H9 (cell line): ENCODE data around the gene USP6NL. TPM values are rescaled to one million over a fixed set of nuclear protein-coding genes. Genes with fewer than 3 reads are reported as not detected.

Source experiments
- DNase-seq: peaks from one replicate; pipeline ENCODE4 v3.0.0-alpha.2; 2017
- H2AFZ ChIP-seq: one replicate; pipeline ENCODE4 v1.6.1; 2013; ENCODE audit warnings: mild to moderate bottlenecking, low read length, control low read depth, moderate library complexity
- H2AK5ac ChIP-seq: 2 replicates; pipeline ENCODE4 v1.6.1; 2013; ENCODE audit warnings: low read length, control low read depth, mixed read lengths; ENCODE audit not compliant: insufficient read length
- H2BK120ac ChIP-seq: one replicate; pipeline ENCODE4 v1.6.1; 2013; ENCODE audit warnings: low read depth, mild to moderate bottlenecking, low read length, control low read depth, inconsistent platforms; ENCODE audit not compliant: poor library complexity, severe bottlenecking
- H2BK12ac ChIP-seq: 2 replicates; pipeline ENCODE4 v1.6.1; 2013; ENCODE audit warnings: low read length, control low read depth, mixed read lengths, low read depth; ENCODE audit not compliant: insufficient read length
- H2BK15ac ChIP-seq: 2 replicates; pipeline ENCODE4 v1.6.1; 2013; ENCODE audit warnings: low read depth, low read length, control low read depth
- H2BK20ac ChIP-seq: one replicate; pipeline ENCODE4 v1.6.1; 2013; ENCODE audit warnings: low read depth, mild to moderate bottlenecking, low read length, control low read depth, inconsistent platforms; ENCODE audit not compliant: poor library complexity, severe bottlenecking
- H2BK5ac ChIP-seq: 2 replicates; pipeline ENCODE4 v1.6.1; 2013; ENCODE audit warnings: low read length, control low read depth, mixed read lengths; ENCODE audit not compliant: insufficient read length
- H3K14ac ChIP-seq: 2 replicates; pipeline ENCODE4 v1.6.1; 2013; ENCODE audit warnings: low read length, control low read depth; ENCODE audit not compliant: insufficient read depth
- H3K18ac ChIP-seq: 2 replicates; pipeline ENCODE4 v1.6.1; 2013; ENCODE audit warnings: low read depth, mild to moderate bottlenecking, mixed read lengths, low read length, control low read depth; ENCODE audit not compliant: insufficient read length
- H3K23ac ChIP-seq: 2 replicates; pipeline ENCODE4 v1.6.1; 2013; ENCODE audit warnings: low read length, control low read depth, mixed read lengths, low read depth; ENCODE audit not compliant: insufficient read length
- H3K23me2 ChIP-seq: 2 replicates; pipeline ENCODE4 v1.6.1; 2013; ENCODE audit warnings: low read depth, mild to moderate bottlenecking, mixed read lengths, low read length, control low read depth; ENCODE audit not compliant: insufficient read length, poor library complexity, severe bottlenecking
- H3K27ac ChIP-seq: 2 replicates; pipeline ENCODE4 v1.5.1; 2013; ENCODE audit warnings: low read length, control low read depth, mixed read lengths, low read depth; ENCODE audit not compliant: insufficient read length
- H3K27me3 ChIP-seq: 2 replicates; pipeline ENCODE4 v1.6.1; 2013; ENCODE audit warnings: low read length, control low read depth, inconsistent platforms; ENCODE audit not compliant: insufficient read depth
- H3K4ac ChIP-seq: 2 replicates; pipeline ENCODE4 v1.6.1; 2013; ENCODE audit warnings: low read depth, mild to moderate bottlenecking, control low read depth, inconsistent platforms, low read length, moderate library complexity
- H3K4me1 ChIP-seq: 2 replicates; pipeline ENCODE4 v1.6.1; 2013; ENCODE audit warnings: low read length, control low read depth, inconsistent platforms; ENCODE audit not compliant: insufficient read depth
- H3K4me2 ChIP-seq: 2 replicates; pipeline ENCODE4 v1.6.1; 2013; ENCODE audit warnings: low read length, control low read depth, mixed read lengths; ENCODE audit not compliant: insufficient read length, insufficient read depth
- H3K56ac ChIP-seq: 2 replicates; pipeline ENCODE4 v1.6.1; 2013; ENCODE audit warnings: low read depth, mild to moderate bottlenecking, mixed read lengths, low read length, control low read depth; ENCODE audit not compliant: insufficient read length
- H3K79me1 ChIP-seq: 2 replicates; pipeline ENCODE4 v1.6.1; 2013; ENCODE audit warnings: low read depth, mild to moderate bottlenecking, moderate library complexity, low read length, control low read depth, inconsistent platforms; ENCODE audit not compliant: insufficient read depth, poor library complexity, severe bottlenecking
- H3K79me2 ChIP-seq: 2 replicates; pipeline ENCODE4 v1.6.1; 2013; ENCODE audit warnings: low read length, control low read depth, inconsistent platforms; ENCODE audit not compliant: insufficient read depth
- H3K9ac ChIP-seq: 2 replicates; pipeline ENCODE4 v1.6.1; 2013; ENCODE audit warnings: low read length, control low read depth, mixed read lengths; ENCODE audit not compliant: insufficient read length; ENCODE audit errors: extremely low read depth
- H3K9me3 ChIP-seq: one replicate; pipeline ENCODE4 v1.6.1; 2013; ENCODE audit warnings: low read depth, low read length, inconsistent platforms; ENCODE audit not compliant: control insufficient read depth
- H3T11ph ChIP-seq: one replicate; pipeline ENCODE4 v1.6.1; 2013; ENCODE audit warnings: mild to moderate bottlenecking, low read length, control low read depth, inconsistent platforms
- H4K20me1 ChIP-seq: one replicate; pipeline ENCODE4 v1.6.1; 2013; ENCODE audit not compliant: control insufficient read depth, insufficient read length, insufficient read depth
- H4K5ac ChIP-seq: 2 replicates; pipeline ENCODE4 v1.6.1; 2013; ENCODE audit warnings: low read depth, mild to moderate bottlenecking, mixed read lengths, low read length, control low read depth; ENCODE audit not compliant: insufficient read length
- H4K8ac ChIP-seq: replicated peaks from 2 replicates; pipeline ENCODE4 v1.6.1; 2013; ENCODE audit warnings: low read length, control low read depth, mixed read lengths, low read depth; ENCODE audit not compliant: insufficient read length
- H4K91ac ChIP-seq: 2 replicates; pipeline ENCODE4 v1.6.1; 2013; ENCODE audit warnings: low read depth, mild to moderate bottlenecking, moderate library complexity, mixed read lengths, low read length, control low read depth; ENCODE audit not compliant: insufficient read length
- H3K27ac Mint-ChIP-seq, 3 experiments: 2 replicates in 2 of 3; 3 replicates in 1 of 3; pipeline ENCODE4 v1.8.0; 2020 to 2021; ENCODE audit warnings: mixed read lengths in 3 of 3, mild to moderate bottlenecking in 1 of 3, moderate library complexity in 1 of 3
- H3K27me3 Mint-ChIP-seq: 2 replicates; pipeline ENCODE4 v1.8.0; 2021; ENCODE audit warnings: low read depth, mild to moderate bottlenecking, moderate library complexity, mixed read lengths
- H3K36me3 Mint-ChIP-seq, 3 experiments: 2 replicates in 2 of 3; 3 replicates in 1 of 3; pipeline ENCODE4 v1.8.0; 2020 to 2021; ENCODE audit warnings: low read depth in 3 of 3, mixed read lengths in 3 of 3; ENCODE audit not compliant: insufficient read depth in 1 of 3
- H3K4me1 Mint-ChIP-seq, 2 experiments: 2 replicates each; pipeline ENCODE4 v1.8.0; 2020; ENCODE audit warnings: mixed read lengths in 2 of 2
- H3K4me3 Mint-ChIP-seq, 2 experiments: 2 replicates in 1 of 2; 3 replicates in 1 of 2; pipeline ENCODE4 v1.8.0; 2020 to 2021; ENCODE audit warnings: mild to moderate bottlenecking in 2 of 2, mixed read lengths in 2 of 2, moderate library complexity in 1 of 2
- H3K9me3 Mint-ChIP-seq, 2 experiments: 2 replicates in 1 of 2; 3 replicates in 1 of 2; pipeline ENCODE4 v1.8.0; 2020; ENCODE audit warnings: mild to moderate bottlenecking in 2 of 2, mixed read lengths in 2 of 2, moderate library complexity in 1 of 2
- CTCF ChIP-seq: fragments of 200-600 bp; sonication (generic); conservative IDR thresholded peaks from 3 replicates; pipeline ENCODE4 v1.8.0; 2021; ENCODE audit warnings: antibody characterized with exemption, mild to moderate bottlenecking
- WGBS: extraction: QIAGEN DNeasy Blood & Tissue Kit; methylation state at CpG from one replicate; pipeline ENCODE4 v1.1.7; 2013; ENCODE audit warnings: missing lambda C conversion rate, low lambda C conversion rate, mixed read lengths; ENCODE audit not compliant: insufficient read length; ENCODE audit errors: extremely low coverage; 5-methylcytosine and 5-hydroxymethylcytosine counted together
- total RNA-seq: library from RNA; stranded (reverse); gene quantifications from 2 replicates; pipeline ENCODE4 v1.2.1, GENCODE V29; 2021

Gene USP6NL
- total RNA-seq, 1 experiment from 2014 or later, result 28.3 TPM

- H2BK120ac ChIP-seq, result no peak overlapping the region
- H4K20me1 ChIP-seq, result no peaks in the 10 kb centered on the region
- H3K27ac Mint-ChIP-seq, result no peak overlapping the region
- peaks cover 35 to 36% of the 10 kb centered on the region in 2 experiments for H3K4me1 Mint-ChIP-seq
- no peak overlapping the region for H3K14ac ChIP-seq
- H3K27me3 ChIP-seq, result no peaks in the 10 kb centered on the region
- H3K27ac ChIP-seq, result no peak overlapping the region
- no peak overlapping the region for H3K9ac ChIP-seq
- no peak overlapping the region for H3K18ac ChIP-seq
- H3K4me1 ChIP-seq, result peaks cover 7% of the 10 kb centered on the region; the same call in 1 of the 2 replicates
- no peak overlapping the region for H3K4me3 Mint-ChIP-seq
- no peaks in the 10 kb centered on the region for H3K36me3 Mint-ChIP-seq
- no peak overlapping the region for H2AFZ ChIP-seq
- no peak for DNase-seq
- H3K23ac ChIP-seq, result no peak overlapping the region
- H3T11ph ChIP-seq, result no peak overlapping the region
- no CpG with 5 or more reads among the region's 4 CpGs for WGBS
- TF ChIP-seq CTCF, result no peak
- peaks cover 7% of the 10 kb centered on the region; the same call in 1 of the 2 replicates for H3K79me2 ChIP-seq
- H3K79me1 ChIP-seq, result peaks cover 10% of the 10 kb centered on the region
- H4K5ac ChIP-seq, result no peak overlapping the region
- no peaks in the 10 kb centered on the region for H3K9me3 ChIP-seq
- H2BK20ac ChIP-seq, result no peak overlapping the region
- no peak overlapping the region for H4K8ac ChIP-seq
- no peak overlapping the region for H2BK12ac ChIP-seq
- no peak overlapping the region for H3K4ac ChIP-seq
- no peaks in the 10 kb centered on the region for H3K27me3 Mint-ChIP-seq
- no peak overlapping the region for H3K56ac ChIP-seq
- H3K4me2 ChIP-seq, result no peak overlapping the region
- H2BK5ac ChIP-seq, result no peak overlapping the region
- no peak overlapping the region for H2BK15ac ChIP-seq
- H4K91ac ChIP-seq, result no peak overlapping the region
- no peak overlapping the region for H2AK5ac ChIP-seq
- H3K9me3 Mint-ChIP-seq, result no peaks in the 10 kb centered on the region
- H3K23me2 ChIP-seq, result no peaks in the 10 kb centered on the region
Measured at GRCh38 chr10:11532306-11532705, 79.1 kb downstream of the USP6NL start.
